Cerebellar nuclear complex (tissue), 1 donor: ENCODE results near the gene DUSP16.

Experiments used
- DNase-seq, 2 experiments: peaks; one replicate each; lab custom pipeline; 2025; lab: John Stamatoyannopoulos, UW

Gene DUSP16

GRCh38 chr12:12469386-12469785, 93.3 kb downstream of the DUSP16 start:
- DNase-seq: no peak

GRCh38 chr12:12468575-12468974, 94.1 kb downstream of the DUSP16 start:
- no peak for DNase-seq

- DNase-seq: no peak
These were observed 94.9 kb downstream of the DUSP16 start for GRCh38 chr12:12467688-12468261.

GRCh38 chr12:12467264-12467663, 95.4 kb downstream of the DUSP16 start:
- DNase-seq: no peak

GRCh38 chr12:12466157-12466556, 96.5 kb downstream of the DUSP16 start:
- DNase-seq: no peak

GRCh38 chr12:12465522-12465921, 97.1 kb downstream of the DUSP16 start:
- no peak for DNase-seq

- DNase-seq: no peak
These were observed 100.7 kb downstream of the DUSP16 start for GRCh38 chr12:12461923-12462315.

- no peak for DNase-seq
These were observed 101.4 kb downstream of the DUSP16 start for GRCh38 chr12:12460935-12461922.

- no peak for DNase-seq
These were observed 106.0 kb downstream of the DUSP16 start for GRCh38 chr12:12456637-12457036.

GRCh38 chr12:12454315-12454714, 108.3 kb downstream of the DUSP16 start:
- no peak for DNase-seq

DNA sequence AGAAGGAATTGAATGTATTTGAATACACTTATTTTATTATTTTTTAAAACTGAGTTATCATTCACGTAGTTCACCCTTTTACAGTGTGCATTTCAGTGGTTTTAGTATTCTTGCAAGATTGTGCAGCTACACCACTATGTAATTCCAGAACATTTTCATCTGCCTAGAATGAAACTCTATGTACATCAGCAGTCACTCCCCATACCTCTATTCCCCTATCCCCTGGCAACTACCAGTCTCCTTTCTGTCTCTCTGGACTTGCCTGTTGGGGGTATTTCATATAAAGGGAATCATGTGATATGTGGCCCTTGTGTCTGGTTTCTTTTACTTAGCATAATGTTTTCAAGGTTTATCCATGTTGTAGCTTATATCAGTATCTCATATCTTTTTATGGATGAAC, 109.0 kb downstream of the DUSP16 start:
- DNase-seq: no peak

GRCh38 chr12:12452326-12452902, 110.2 kb downstream of the DUSP16 start:
- DNase-seq: no peak

DNA sequence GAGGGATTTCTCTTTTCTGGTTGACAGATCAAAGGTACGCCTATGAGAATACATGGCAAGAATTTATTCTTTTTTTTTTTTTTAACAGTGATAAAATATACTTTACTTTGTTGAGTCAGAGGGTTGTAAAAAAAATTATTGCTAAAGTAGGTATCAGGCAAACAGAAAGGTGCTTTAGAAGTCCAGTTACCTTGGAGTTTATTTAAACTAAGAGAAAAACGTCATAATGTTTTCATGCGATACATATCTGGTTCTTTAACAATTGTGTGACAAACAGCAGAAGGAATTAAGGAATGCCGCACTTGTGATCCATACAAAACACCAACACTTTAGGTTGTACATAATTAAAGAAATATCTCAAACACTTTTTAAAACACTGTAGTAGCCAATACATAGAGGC, 111.6 kb downstream of the DUSP16 start:
- no peak for DNase-seq

DNA sequence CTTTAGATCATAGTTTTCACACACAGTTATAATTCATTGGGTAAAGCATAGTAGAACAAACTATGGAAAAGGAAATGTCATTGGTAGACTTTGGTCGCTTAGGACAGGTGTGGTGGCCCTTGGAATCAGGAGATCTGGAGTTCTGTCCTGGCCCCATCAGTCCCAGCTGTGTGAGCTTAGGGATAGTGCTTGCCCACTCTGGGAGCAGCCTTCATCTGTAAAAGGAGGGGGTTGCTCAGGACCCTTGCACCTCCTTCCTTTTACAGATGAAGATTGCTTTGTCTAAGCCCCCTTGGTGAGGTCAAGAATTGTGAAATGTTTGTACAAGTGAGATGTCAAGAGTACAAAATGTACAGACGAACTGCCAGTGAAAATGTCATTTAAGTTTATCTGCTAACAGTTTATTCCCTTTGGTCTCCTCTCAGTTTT, 112.6 kb downstream of the DUSP16 start:
- DNase-seq: no peak

- DNase-seq: no peak
These were observed 113.1 kb downstream of the DUSP16 start for GRCh38 chr12:12449533-12450025.

- no peak for DNase-seq
These were observed 114.8 kb downstream of the DUSP16 start for GRCh38 chr12:12447837-12448236.

DNA sequence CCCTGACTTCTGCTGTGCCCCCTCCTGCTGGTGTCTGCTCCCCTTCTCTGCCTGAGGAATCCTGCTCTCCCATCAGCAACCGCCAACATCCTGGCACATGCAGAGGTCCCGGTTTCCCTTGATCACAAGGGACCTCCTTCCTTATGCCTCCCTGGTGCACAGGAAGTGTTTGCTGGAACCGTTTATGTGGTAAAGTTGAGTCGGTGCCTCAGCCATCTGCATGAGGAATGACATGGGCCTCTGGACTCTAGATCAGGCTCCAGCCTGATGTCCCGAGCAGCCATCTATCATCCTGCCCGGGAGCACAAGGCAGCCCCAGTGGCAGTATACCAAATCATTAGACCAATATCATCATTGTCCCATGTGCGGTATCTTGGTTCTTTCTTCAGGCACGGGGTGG, 115.4 kb downstream of the DUSP16 start:
- DNase-seq: no peak

GRCh38 chr12:12446786-12447185, 115.9 kb downstream of the DUSP16 start:
- no peak for DNase-seq

DNA sequence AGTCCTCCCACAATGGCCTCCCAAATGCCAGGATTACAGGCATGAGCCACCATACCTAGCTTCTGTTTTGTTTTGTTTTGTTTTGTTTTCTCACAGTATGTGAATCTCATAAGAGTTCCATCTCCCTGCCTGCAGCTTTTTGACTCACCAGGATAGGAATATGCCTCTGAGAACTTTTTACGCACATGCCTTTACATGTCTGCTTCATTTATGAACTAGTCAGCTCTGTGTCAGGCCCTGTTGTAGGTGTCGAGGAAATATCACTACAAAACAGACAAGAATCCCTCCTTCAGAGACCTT, 116.8 kb downstream of the DUSP16 start:
- no peak for DNase-seq

DNA sequence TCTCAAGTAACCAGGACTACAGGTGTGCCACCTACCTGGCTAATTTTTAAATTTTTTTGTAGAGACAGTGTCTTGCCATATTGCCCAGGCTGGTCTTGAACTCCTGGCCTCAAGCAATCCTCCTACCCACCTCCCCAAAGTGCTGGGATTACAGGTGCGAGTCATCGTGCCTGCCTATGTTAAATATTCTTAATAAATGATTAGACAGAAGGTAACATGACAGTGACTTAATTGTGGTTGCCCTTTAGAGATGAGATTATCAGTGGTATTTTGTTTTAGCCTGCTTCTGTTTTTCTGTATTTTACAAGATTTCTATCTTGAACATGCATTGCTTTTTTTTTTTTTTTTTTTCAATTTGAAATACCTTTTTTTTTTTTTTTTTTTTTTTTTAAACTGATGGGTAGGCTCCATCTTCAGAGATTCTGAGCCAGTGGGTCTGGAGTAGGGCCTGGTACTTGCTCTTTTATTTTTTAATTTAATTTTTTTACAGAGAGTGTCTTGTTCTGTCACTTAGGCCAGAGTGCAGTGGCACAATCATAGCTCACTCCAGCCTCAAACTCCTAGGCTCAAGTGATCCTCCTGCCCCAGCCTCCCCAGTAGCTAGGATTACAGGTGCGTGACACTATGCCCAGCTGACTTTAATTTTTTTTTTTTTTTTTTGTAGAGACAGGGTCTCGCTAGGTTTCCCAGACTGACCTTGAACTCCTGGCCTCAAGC, 117.3 kb downstream of the DUSP16 start:
- DNase-seq: no peak

DNA sequence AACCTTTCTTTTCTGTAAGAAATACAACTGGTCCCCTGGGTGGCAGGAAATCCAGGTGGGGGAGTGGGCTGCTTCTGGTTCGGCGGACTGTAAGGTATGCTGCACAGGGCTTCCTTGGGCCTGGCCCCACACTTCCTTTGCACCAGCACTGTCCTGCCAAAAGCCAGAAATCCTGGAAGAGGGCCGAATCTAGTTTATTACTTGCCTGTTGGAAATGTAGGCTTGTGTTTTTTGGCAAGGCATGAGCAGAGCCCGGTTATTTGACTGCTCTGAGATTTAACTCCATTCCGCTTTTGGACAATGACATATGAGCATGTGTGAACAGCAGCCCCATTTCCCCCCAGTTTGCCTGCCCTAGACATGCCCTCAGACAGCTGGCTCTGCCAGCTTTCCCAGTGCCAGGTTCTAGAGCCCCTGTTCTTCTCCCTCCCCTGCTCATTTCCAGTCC, 119.2 kb downstream of the DUSP16 start:
- DNase-seq: no peak

DNA sequence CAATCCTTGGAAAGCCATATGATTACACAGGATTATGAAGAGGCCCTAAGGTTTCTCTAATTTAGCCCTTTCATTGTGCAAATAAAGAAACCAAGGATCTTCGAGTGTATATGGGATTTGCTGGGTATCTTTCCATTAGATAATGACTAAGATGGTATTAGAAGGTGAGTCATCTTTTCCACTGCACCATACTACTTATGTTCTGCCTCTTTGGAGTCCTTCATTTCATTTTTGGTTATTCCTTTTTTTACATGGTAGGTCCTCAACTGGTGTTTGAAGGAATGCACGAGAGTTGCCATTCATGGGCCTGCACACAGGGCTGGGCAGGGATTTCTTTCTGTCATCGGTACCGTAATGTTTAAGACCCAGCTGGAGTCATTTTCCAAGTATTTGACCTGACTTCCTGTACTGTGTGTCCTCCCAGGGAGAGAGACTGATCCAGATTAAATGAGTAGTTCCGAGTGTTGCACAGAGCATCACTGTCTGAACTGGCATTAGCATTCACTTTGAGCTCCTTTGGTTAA, 120.1 kb downstream of the DUSP16 start:
- DNase-seq: peak in 1 of 2 experiments; percentile 14
